Endothelial cell (in vitro differentiated cells): ENCODE measurements around the gene STX8. TPM values are rescaled to one million over a fixed set of nuclear protein-coding genes. Genes with fewer than 3 reads are reported as not detected.

Experiments
- DNase-seq: peaks from one replicate; pipeline ENCODE4 v3.0.0; 2021; ENCODE audit warnings: low spot score
- H3K27ac Mint-ChIP-seq: one replicate; pipeline ENCODE4 v1.8.0; 2021; ENCODE audit warnings: mixed read lengths, inconsistent platforms; ENCODE audit not compliant: unreplicated experiment
- H3K27me3 Mint-ChIP-seq: one replicate; pipeline ENCODE4 v1.8.0; 2021; ENCODE audit warnings: mild to moderate bottlenecking, moderate library complexity, mixed read lengths, inconsistent platforms; ENCODE audit not compliant: unreplicated experiment
- H3K36me3 Mint-ChIP-seq: one replicate; pipeline ENCODE4 v1.8.0; 2021; ENCODE audit warnings: mild to moderate bottlenecking, low read depth, mixed read lengths, inconsistent platforms; ENCODE audit not compliant: unreplicated experiment
- H3K4me1 Mint-ChIP-seq: one replicate; pipeline ENCODE4 v1.8.0; 2021; ENCODE audit warnings: mild to moderate bottlenecking, mixed read lengths, inconsistent platforms; ENCODE audit not compliant: unreplicated experiment
- H3K4me3 Mint-ChIP-seq: one replicate; pipeline ENCODE4 v1.8.0; 2021; ENCODE audit warnings: mild to moderate bottlenecking, mixed read lengths, inconsistent platforms; ENCODE audit not compliant: unreplicated experiment
- H3K9me3 Mint-ChIP-seq: one replicate; pipeline ENCODE4 v1.8.0; 2021; ENCODE audit warnings: mixed read lengths, inconsistent platforms; ENCODE audit not compliant: unreplicated experiment
- total RNA-seq: library from RNA; stranded (reverse); fragmentation: NEBNext Ultra II Directional; extraction: Animal tissue kit (Norgen Biotek cat#: 25700); gene quantifications from one replicate; pipeline ENCODE4 v1.2.1, GENCODE V29; 2021; ENCODE audit not compliant: unreplicated experiment
- TF ChIP-seq, protein P1 (sequence below): fragments of 200-600 bp; sonication (generic); IDR thresholded peaks from one replicate; pipeline ENCODE4 v1.5.0; 2021; ENCODE audit warnings: antibody characterized with exemption; ENCODE audit not compliant: unreplicated experiment

STX8 gene
- total RNA-seq, 1 donor from 2014 or later = 49.2 TPM

DNA sequence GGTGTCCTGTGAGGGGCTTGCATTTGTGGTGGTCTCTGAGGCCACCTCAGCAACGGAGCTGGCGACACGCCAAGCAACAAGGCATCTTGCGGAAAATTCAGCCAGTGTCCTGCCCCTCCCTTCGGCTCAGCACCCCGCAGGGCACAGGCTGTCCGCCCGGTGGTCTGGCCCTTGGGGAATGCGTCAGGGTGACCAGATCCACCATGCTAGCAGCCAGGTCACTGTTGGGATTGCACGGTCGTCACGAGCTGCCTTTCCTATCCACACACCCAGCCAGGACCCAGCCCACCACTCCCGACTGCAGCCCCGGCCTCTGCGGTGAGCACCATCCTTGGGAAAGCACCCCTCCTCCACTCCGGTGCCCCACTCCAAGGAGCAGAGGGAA, 333.1 kb downstream of the STX8 start:
- no peak for DNase-seq
- no peaks in the 10 kb centered on the region for H3K9me3 Mint-ChIP-seq
- H3K27me3 Mint-ChIP-seq = peaks cover 8% of the 10 kb centered on the region
- TF ChIP-seq, protein P1, sequence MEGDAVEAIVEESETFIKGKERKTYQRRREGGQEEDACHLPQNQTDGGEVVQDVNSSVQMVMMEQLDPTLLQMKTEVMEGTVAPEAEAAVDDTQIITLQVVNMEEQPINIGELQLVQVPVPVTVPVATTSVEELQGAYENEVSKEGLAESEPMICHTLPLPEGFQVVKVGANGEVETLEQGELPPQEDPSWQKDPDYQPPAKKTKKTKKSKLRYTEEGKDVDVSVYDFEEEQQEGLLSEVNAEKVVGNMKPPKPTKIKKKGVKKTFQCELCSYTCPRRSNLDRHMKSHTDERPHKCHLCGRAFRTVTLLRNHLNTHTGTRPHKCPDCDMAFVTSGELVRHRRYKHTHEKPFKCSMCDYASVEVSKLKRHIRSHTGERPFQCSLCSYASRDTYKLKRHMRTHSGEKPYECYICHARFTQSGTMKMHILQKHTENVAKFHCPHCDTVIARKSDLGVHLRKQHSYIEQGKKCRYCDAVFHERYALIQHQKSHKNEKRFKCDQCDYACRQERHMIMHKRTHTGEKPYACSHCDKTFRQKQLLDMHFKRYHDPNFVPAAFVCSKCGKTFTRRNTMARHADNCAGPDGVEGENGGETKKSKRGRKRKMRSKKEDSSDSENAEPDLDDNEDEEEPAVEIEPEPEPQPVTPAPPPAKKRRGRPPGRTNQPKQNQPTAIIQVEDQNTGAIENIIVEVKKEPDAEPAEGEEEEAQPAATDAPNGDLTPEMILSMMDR = no peak
- peaks cover 13% of the 10 kb centered on the region for H3K4me1 Mint-ChIP-seq
- no peaks in the 10 kb centered on the region for H3K36me3 Mint-ChIP-seq
- no peak overlapping the region for H3K4me3 Mint-ChIP-seq
- H3K27ac Mint-ChIP-seq = no peak overlapping the region

DNA sequence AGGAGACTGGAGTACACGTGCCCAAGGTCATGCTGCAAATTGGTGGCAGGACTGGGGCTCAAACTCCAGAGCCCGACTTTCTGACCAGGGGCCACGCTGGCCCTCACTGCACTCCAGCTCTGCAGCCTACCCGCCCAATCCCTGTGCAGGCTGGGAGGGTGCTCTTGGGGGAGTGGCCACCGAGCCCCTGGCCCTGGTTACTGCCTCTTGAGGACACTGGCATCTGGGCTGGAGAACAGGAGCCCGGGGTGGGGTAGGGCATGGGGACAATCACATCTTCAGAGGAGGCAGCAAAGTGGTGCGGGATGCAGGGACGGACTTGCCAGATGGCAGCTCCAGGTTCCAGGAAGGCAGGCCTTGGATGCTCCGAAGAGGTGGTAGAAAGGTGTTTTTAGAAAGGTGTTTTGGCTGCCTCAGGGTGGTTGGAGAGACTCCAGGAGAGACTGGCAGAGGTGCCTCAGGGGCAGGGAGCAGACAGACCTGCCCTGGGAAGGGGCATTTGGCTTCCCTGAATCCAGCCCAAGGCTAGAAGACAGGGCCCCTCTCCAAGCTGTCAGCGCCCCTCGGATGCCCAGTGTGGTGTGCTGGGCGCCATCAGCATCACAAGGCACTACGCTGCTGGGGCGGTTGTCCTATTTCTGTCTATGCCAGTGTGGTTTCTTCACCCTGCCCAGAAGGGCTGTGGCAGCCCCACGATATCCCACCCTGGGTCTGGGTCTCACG, 333.7 kb downstream of the STX8 start:
- Mint-ChIP-seq H3K27me3 (peaks cover 8% of the 10 kb centered on the region), H3K9me3 (no peaks in the 10 kb centered on the region), H3K36me3 (no peaks in the 10 kb centered on the region), H3K4me1 (peaks cover 13% of the 10 kb centered on the region), H3K27ac (peak overlapping the region; percentile 57), H3K4me3 (no peak overlapping the region)
- no peak for DNase-seq
- TF ChIP-seq, protein P1 = no peak

DNA sequence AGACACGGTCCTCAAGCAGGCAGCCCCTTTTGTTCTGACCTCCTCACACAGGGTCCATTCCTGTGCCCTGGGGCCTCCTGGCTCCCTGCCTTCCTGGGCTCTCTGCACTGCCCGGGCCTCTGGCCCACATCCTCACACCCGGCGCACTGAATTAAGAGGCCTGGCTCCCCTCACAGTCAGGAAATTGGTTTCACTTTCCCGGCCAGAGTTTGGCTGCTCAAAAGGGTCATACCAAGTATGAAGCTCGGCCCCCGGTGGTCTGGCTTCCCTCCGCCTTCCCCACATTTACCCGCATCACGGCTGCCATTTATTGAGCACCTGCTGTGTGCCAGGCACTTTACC, 334.3 kb downstream of the STX8 start:
- peak overlapping the region; percentile 57 for H3K27ac Mint-ChIP-seq
- H3K4me3 Mint-ChIP-seq = no peak overlapping the region

DNA sequence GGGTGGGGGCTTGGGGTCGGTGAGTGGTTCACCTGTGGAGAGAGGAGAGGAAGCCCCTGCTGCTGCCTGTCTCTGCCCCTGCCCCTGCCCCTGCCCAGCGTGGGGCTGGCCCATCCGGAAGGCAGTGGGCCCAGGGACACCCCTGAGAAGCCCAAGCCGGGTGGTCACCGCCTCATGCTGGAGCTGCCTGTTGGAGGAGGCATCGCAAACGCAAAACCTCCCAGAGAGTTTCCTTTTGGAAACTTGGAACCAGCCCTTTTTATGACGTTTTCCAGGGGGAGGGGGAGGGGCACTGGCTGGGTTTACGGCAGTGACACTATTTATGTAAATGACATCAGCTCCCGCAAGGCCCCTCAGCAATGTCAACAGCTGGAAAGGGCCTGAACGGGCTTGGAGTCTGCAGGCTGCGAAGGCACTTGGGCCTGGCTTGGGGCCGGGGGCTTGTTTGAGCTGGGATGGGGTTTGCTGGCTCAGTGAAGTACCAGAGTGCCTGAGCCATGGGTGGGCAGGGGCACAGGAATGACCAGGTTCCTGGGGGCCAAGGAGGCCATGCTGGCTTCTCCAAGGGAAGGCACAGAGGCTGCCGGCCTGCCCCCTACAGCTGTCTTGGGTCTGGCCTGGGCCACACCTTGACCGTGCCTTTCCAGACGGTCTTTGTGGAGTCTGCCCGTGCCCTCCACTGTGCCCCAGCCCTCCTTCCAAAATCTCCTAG, 334.8 kb downstream of the STX8 start:
- H3K9me3 Mint-ChIP-seq = no peaks in the 10 kb centered on the region
- H3K27ac Mint-ChIP-seq = no peak overlapping the region
- peaks cover 12% of the 10 kb centered on the region for H3K27me3 Mint-ChIP-seq
- peaks cover 11% of the 10 kb centered on the region for H3K4me1 Mint-ChIP-seq
- TF ChIP-seq, protein P1 = no peak
- DNase-seq = peak; percentile 45
- no peaks in the 10 kb centered on the region for H3K36me3 Mint-ChIP-seq
- H3K4me3 Mint-ChIP-seq = no peak overlapping the region

More for the DNA sequence above, 334.3 kb downstream of the STX8 start:
- Mint-ChIP-seq H3K9me3 (no peaks in the 10 kb centered on the region), H3K4me1 (peaks cover 13% of the 10 kb centered on the region), H3K27me3 (peaks cover 7% of the 10 kb centered on the region), H3K36me3 (no peaks in the 10 kb centered on the region)
- TF ChIP-seq, protein P1 = no peak
- no peak for DNase-seq
